ENCODE measurements around the gene CDC6.

CDC6 gene

GRCh38 chr17:40287494-40288369, at the start of gene CDC6:
Gene CDC6, plus strand, starts transcription at chr17:40287879. Its CDS starts 1,542 bp downstream, at chr17:40289421.
- peak; percentile 100 for DNase-seq

- no peak for DNase-seq
Measured at GRCh38 chr17:40241252-40241834, 46.3 kb upstream of the CDC6 start.

- DNase-seq, result no peak
Measured at GRCh38 chr17:40242774-40243173, 44.9 kb upstream of the CDC6 start.

- no peak for DNase-seq
Measured at GRCh38 chr17:40243761-40244160, 43.9 kb upstream of the CDC6 start.

- no peak for DNase-seq
Measured at GRCh38 chr17:40244255-40244654, 43.4 kb upstream of the CDC6 start.

GRCh38 chr17:40247926-40248495, 39.7 kb upstream of the CDC6 start:
- DNase-seq, result no peak

- no peak for DNase-seq
Measured at GRCh38 chr17:40248507-40248906, 39.2 kb upstream of the CDC6 start.

- no peak for DNase-seq
Measured at GRCh38 chr17:40251576-40251975, 36.1 kb upstream of the CDC6 start.

GRCh38 chr17:40253565-40253964, 34.1 kb upstream of the CDC6 start:
- DNase-seq, result no peak

- DNase-seq, result no peak
Measured at GRCh38 chr17:40259505-40259904, 28.2 kb upstream of the CDC6 start.

- no peak for DNase-seq
Measured at GRCh38 chr17:40260528-40260927, 27.2 kb upstream of the CDC6 start.

GRCh38 chr17:40264458-40265185, 23.1 kb upstream of the CDC6 start:
- no peak for DNase-seq

- DNase-seq, result no peak
Measured at GRCh38 chr17:40265337-40265736, 22.3 kb upstream of the CDC6 start.

GRCh38 chr17:40266882-40267281, 20.8 kb upstream of the CDC6 start:
- DNase-seq, result no peak

- DNase-seq, result no peak
Measured at GRCh38 chr17:40268141-40268712, 19.5 kb upstream of the CDC6 start.

- DNase-seq, result no peak
Measured at GRCh38 chr17:40278414-40278813, 9.3 kb upstream of the CDC6 start.

GRCh38 chr17:40279402-40279801, 8.3 kb upstream of the CDC6 start:
- DNase-seq, result no peak

GRCh38 chr17:40281663-40282062, 6.0 kb upstream of the CDC6 start:
- DNase-seq, result no peak

GRCh38 chr17:40283662-40284061, 4.0 kb upstream of the CDC6 start:
- peak; percentile 53 for DNase-seq

- DNase-seq, result no peak
Measured at GRCh38 chr17:40284085-40284713, 3.5 kb upstream of the CDC6 start.

- DNase-seq, result no peak
Measured at GRCh38 chr17:40286473-40286872, 1.2 kb upstream of the CDC6 start.

GRCh38 chr17:40287159-40287493, 553 bp upstream of the CDC6 start:
- no peak for DNase-seq
